HG03196 (cell line): ENCODE data around the gene SAMD3.
"Not testable (repeated sequence)": the region's sequence is repeated elsewhere in the genome, so short reads cannot be mapped to it uniquely, and the experiment has no call there.

ENCODE experiments used
- ATAC-seq: cut with Tn5 transposase; IDR thresholded peaks from one replicate; pipeline ENCODE4 v1.9.1; 2021; ENCODE audit not compliant: unreplicated experiment

The SAMD3 gene

DNA sequence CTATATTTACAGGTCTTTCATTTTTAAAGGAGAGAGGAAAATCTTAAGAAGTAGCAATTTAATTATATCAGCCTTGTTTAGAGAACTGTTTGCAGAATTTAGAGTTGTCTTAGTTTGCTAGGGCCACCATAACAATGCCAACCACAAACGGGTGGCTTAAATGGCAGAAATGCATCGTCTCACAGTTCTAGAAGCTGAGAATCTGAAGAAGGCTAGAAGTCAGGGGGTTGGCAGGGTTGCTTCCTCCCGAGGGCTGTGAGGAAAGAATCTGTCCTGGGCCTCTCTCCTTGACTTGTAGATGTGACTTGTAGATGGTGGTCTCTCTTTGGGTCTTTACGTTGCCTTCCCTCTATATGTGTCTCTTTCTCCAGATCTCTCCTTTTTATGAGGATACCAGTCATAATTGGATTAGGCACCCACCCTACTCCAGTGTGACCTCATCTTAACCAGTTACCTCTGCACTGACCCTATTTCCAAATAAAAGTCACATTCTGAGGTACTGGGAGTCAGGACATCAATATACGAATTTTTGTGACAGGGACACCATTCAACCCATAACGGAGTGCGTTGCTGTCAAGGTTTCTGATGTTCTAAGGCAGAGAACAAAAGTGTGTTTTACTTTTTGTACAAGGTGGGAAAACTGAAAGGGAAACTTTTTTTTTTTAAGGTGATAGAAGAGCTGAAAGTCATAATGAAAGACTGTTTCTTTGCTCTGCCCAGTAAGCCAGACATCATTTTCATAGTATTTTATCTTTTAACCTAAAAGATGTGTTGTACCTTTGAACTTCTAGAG lies 84.4 kb downstream of the SAMD3 start:
- ATAC-seq = peak; percentile 78

DNA sequence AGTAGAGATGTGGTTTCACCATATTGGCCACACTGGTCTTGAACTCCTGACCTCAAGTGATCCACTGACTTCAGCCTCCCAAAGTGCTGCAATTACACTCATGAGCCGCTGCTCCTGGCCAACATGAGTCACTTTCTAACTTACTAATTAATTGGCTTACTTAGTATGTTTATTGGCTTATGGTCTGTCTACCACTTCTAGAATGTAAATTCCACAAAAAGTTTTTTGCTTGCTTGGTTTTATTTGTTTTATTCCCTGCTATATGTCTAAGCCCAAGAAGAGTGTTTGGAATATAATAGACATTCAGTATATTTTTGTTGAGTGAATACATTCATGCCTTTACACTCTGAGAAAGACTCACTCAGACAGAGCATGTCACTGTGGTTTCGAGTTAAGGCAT lies 86.0 kb downstream of the SAMD3 start:
- no peak for ATAC-seq

DNA sequence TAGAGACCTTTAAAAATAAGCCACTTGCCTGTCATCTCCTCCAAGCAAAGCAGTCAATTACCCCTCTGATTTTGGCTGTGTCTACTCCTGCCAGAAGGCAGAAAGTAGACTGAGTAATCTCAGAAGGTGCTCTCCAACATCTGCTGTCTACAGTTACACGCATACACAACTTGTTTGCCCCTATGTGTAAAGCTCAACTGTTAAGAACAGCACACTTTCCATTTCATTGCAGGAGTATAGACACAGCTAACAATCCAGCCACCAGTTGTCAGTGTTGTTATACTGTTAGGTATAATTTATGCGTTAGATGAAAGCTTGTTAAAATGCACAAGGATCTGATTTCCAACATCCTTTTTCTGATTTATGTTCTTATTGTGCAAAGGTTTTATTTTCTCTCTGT lies 88.2 kb downstream of the SAMD3 start:
- ATAC-seq = no peak

DNA sequence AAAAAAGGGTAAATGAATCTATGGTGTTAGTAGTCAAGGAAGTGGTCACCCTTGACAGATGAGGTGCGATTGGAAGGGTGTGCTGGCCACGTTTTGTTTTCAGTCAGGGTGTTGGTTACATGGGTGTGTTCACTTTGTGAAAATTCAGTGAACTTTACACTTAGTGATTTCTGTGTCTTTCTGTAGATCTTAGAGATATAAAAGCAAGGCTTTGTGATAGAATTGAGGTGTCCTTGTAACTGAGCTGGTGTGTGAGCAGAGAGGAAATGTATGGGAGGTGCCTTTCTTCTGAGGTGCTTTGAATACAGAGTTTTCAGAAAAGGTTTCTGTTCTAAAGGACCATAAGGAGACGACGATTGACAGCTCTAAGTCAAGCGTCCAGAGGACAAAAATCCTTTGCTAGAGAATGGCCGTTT lies 90.5 kb downstream of the SAMD3 start:
- peak; percentile 85 for ATAC-seq

DNA sequence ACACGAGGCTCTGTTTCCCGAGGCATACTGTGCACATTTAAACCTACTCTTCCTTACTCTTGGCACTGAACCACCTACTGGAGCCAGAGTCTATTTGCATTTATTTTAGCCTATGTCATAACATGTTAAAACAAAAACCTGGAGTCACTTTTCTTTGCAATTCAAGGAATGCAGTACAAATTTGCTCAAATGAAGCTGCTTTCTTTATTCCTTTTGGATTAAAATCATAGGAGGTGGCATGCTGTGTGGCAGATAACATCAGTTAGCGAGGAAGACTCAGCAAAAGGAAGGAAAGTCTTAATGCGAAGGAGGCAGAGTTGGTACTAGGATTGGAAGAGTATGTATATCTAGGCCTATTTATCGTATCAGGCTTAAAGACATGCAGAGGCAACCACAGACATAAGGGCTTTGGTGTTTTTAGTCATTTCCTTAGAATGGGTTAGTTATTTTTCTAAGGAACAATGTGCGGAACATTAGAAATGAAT lies 92.9 kb downstream of the SAMD3 start:
- ATAC-seq = no peak

DNA sequence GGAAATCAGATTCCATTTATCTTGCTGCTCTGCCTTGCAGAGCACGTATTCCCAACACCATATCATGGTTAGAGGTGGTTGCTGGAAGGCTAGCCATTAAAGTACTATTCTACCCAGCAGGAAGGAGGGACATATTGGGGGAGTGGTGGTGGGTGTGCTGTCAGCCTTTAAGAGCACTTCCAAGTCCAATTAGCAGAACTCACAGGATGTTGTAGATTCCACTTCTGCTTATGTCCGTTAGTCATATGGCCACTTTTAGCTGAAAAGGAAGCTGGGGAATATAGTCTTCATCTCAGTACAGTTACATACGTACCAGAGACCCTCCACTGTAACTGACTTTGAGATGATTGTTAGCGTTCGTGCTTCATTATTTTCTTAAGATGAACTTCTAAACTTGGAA lies 94.4 kb downstream of the SAMD3 start:
- ATAC-seq = no peak

DNA sequence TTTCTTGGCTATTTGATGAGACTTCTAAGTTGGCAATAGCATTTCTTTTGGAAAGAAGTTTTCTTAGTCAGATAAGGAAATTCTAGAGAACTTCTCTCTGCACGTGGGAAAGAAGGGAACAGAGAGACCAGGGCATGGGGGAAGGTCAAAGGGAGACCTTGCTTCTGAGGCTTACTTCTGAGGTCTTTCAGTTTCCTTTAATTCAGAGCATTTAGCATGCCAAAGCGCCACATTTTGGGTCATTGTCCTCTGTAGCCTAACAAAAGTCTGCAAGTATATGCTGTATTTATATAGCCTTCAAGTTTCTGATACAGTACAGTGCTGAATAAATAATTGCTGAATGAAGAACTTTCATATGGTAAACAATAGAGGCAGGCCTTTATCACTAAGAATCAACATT lies 95.6 kb downstream of the SAMD3 start:
- ATAC-seq = no peak

DNA sequence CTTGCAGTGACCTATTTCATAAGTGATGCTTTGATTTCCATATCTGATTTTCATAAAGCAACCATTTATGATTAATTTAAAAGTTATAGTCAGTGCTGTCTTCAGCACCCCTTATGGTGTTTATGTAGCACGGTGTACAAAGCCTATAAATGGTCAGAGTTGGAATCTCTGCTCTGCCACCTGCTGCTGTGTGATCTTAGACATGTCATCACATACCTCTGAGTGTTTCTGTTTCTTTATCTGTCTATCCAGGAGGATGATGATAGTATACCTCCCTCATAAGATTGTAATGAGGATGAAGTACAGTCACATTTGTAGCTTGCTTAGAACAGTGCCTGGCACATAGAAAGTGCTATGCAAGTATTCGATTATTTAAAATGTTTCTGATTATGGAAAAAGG lies 100.5 kb downstream of the SAMD3 start:
- ATAC-seq = no peak

DNA sequence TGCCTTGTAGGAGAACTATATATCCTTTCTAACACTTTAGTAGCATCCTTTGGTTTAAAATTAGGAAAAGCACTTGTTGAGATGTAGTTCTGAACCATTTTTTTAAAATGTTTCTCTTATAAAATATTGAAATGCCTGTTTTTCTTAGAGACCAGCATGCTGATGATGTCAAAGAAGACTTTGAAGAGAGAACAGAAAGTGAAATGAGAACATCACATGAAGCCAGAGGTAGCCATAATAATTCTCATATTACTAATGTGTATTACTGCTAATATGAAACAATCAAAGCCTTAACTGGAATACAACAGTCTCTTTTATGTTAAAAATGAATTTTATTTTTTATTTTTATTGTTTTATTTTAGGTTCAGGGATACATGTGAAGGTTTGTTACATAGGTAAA lies 102.0 kb downstream of the SAMD3 start:
- no peak for ATAC-seq

DNA sequence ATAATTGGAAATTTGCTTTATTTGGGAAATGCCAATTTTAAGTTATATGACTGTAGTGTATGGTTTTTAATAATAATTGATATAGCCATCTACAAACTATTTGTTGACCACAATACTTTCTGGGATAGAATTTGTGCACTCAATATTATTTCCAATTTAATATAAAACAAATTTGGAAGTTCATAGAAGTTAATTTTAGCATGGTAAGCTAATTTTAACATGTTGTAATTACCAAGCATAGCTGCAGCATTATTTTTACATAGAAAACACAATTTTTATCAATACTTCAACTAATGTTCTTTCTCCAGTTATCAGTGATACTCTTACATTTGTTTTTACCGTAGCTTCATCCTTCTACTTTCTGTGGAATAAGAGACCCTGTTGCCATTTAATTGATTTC lies 103.5 kb downstream of the SAMD3 start:
- no peak for ATAC-seq

DNA sequence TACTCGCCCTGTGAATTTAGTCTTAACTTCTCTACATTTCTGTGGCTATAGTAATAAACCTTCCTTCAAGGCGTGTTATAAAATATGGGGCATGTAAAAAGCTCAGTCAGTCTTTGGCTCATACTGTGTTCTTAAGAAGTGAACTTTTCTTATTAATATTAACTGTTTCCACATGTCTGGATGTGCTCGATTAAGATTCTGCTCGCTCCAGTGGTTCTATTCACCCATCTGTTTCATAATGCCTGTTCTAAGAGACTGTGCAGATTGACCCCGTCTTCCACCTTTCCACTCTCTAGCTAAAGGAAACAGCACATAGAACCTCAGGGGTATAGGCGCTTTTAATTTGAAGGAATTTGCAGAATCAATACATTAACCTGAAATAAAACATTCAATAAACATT lies 104.5 kb downstream of the SAMD3 start:
- ATAC-seq = no peak

DNA sequence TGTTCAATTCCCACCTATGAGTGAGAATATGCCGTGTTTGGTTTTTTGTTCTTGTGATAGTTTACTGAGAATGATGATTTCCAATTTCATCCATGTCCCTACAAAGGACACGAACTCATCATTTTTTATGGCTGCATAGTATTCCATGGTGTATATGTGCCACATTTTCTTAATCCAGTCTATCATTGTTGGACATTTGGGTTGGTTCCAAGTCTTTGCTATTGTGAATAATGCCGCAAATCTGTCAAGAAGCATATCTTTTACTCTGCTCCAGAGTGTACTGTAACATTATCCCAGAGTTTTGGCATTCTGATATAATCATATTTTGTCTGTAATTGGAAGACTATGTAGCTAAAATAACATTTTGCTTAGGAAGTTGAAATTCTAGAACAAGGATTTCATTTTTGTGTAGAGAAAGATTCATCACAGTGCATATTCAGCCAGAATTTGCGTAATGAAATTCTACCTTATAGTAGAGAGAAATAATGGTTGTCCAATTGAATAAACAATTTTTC lies 105.5 kb downstream of the SAMD3 start:
- ATAC-seq = not testable (repeated sequence)

DNA sequence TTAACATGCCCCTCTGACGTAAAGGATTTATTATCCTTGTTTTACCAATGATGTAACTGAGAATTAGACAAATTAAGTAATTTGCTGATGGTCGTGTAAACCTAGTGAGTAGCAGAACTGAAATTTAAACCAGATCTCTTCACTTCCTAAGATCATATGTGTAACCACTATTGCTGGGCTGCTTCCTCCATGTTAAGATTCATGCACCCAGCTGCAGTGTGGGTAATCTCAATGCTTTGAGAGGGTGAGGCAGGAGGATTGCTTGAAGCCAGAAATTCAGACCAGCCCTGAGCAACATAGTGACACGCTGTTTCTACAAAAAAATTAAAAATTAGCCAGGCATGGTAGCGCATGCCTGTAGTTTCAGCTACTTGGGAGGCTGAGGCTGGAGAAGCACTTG lies 106.5 kb downstream of the SAMD3 start:
- ATAC-seq = no peak

DNA sequence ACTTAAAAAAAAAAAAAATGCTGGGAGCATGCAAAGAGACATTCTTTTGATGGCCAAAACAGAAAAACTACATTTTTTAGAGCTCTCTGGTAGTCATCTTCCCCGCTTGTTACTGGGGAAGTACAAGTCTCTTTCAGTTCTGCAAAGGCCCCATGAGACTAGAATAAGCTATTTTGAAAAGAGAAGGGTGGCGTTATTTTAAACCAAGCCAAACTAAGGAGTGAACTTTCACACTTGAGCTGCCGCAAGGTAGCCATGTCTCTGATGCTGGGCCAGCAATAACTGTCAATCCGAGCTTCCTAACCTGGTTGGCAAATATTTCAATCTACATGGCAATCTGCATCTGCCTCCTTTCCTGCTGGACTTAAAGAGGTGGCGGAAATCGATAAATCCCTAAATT lies 107.7 kb downstream of the SAMD3 start:
- peak; percentile 87 for ATAC-seq

DNA sequence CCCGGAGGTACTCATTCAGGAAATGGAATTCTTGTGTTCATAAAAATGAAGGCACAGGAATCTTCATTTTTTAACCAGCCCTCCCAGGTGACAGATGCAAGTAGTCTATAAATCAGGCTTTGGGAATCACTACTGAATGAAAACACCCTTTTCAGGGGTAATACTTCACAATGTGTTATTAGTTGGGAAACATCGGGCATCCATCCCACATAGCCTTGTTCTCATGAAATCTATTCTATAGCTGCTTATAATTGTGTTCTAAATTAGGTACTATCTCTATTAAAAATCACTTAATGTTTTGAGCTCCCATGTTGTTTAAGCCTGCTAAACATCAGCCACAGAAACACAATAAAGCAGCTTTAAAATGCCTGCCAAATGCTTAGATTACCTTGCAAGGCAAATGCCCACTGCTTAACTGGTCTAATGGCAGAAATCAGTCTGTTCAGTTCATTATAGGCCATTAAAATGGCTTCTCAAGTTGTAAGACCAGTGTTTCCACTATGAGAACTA lies 109.5 kb downstream of the SAMD3 start:
- ATAC-seq = no peak

DNA sequence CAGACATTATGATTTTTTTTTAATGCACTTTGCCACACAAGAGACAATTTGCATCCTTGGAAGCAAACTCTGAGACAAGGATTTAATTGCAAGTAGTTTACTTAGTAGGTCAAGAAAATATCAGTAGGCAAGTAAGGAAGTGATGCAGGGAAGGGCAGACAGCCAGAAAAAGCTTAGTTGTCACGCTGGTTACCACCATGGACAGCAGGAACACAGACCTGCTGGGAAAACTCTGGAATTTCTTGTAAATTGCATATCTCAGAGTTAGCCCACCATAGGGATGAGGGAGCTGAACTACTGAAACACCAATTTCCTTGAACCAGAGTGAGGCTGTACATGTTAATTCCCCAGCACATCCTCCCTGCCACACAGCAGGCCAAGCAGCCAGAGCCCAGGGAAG lies 111.7 kb downstream of the SAMD3 start:
- no peak for ATAC-seq

DNA sequence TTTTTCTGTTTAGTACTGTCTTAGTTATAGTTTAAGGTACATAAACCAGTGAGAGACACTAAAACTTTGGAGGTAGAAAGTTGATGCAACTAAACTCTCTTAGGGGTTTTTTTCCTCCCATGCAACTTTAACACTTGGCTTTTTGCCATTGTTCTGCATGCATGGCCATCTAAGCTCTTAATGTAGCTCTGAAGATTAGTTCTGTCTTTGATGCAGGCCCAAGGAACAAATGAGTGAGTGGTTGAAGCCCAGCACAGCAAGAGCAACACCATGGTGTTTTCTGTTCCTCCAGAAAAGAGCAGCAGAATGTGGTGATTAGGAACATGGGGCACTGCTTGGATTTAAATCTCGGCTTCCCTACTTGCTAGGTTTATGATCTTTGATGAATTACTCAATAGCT lies 115.0 kb downstream of the SAMD3 start:
- no peak for ATAC-seq

DNA sequence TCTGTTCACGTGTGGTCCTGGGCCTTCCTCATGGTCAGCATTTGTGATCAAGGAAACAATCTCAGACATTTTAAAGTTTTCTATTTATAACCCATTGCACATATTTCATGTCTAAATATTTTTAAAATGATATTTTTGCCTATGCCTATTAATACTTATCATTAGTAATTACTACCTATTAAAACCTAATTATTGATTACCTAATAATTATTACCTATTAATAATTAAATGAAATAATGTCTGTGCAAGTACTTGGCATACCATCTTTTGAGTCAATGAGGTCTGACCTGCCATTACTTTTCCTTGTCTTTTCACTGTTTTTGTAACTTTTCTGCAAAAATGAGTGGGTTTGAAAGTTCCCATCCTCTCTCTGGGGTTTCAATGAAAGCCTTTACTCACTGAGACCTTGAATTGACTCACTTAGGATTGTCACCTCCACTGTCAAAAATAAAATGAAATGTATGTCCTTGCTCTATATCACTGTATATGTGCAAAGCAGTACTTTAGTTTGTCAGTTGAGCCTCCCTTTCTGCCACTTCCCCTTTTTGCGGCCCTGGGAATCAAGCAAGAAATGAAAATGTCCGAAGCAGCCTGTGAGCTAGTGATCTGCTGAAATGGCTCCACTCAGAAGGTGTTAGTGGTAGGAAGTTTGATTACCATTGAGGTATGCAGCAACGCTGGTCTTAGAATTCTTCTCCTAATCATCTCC lies 116.6 kb downstream of the SAMD3 start:
- no peak for ATAC-seq

DNA sequence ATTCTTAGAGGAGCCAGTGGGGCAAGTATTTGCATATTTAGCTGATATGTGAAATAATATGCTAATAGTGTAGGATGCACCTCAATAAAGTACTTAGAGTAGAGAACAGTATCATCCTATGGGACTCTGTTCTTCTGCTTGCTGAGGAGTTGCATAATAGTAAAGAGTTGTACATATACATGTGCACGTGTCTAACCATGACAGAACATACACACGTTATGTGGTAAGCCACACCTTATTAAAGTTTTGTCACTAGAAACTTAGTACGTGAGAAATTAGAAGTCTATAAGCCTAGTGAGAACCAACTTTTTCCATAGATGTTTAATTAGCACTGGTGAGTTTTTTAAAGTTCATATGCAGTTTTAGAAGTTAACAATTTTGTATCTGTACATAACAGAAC lies 123.6 kb downstream of the SAMD3 start:
- ATAC-seq = no peak

DNA sequence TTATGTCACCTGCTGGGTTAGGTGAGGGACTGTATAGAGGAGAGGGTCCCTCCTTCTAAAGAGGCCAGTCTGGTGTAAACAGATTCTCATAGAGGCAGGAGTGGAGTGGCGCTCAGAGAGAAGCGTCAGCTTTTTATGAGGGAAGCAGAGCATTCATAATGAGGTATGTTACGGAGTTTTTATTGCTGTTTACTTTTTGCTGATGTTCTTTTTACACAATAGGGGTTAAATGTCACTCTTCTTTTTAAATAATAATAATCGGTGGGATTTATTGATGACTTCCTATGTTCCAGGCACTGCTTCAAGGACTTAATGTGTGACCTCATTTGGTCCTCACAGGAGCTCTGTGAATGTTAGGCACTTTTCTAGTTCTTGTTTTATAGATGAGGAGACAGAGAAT lies 124.4 kb downstream of the SAMD3 start:
- no peak for ATAC-seq
